Karpas-422 (cell line): ENCODE data around the gene ADAMTSL4. TPM values are rescaled to one million over a fixed set of nuclear protein-coding genes. Genes with fewer than 3 reads are reported as not detected.

Source experiments
- DNase-seq: peaks from one replicate; pipeline ENCODE4 v3.0.0-alpha.2; 2015
- H2AFZ ChIP-seq: fragments of 200-600 bp; sonication (generic); 2 replicates; pipeline ENCODE4 v1.6.1; 2014; ENCODE audit warnings: antibody characterized with exemption, low read length, mixed read lengths
- H3K27ac ChIP-seq: fragments of 200-600 bp; sonication (generic); 2 replicates; pipeline ENCODE4 v1.5.1; 2014; ENCODE audit warnings: mild to moderate bottlenecking, low read length, moderate library complexity
- H3K27me3 ChIP-seq: fragments of 200-600 bp; sonication (generic); 2 replicates; pipeline ENCODE4 v1.6.1; 2014; ENCODE audit warnings: low read length, mixed read lengths
- H3K36me3 ChIP-seq: fragments of 200-600 bp; sonication (generic); 2 replicates; pipeline ENCODE4 v1.6.1; 2014; ENCODE audit warnings: low read length, mixed read lengths; ENCODE audit not compliant: insufficient read depth
- H3K4me1 ChIP-seq: fragments of 200-600 bp; sonication (generic); 2 replicates; pipeline ENCODE4 v1.6.1; 2014; ENCODE audit warnings: mild to moderate bottlenecking, low read length, mixed read lengths
- H3K4me2 ChIP-seq: fragments of 200-600 bp; sonication (generic); 2 replicates; pipeline ENCODE4 v1.6.1; 2014; ENCODE audit warnings: low read length, low read depth, mild to moderate bottlenecking; ENCODE audit not compliant: poor library complexity, severe bottlenecking
- H3K4me3 ChIP-seq: fragments of 200-600 bp; sonication (generic); 2 replicates; pipeline ENCODE4 v1.5.1; 2014; ENCODE audit warnings: mild to moderate bottlenecking, antibody characterized with exemption, low read length, mixed read lengths
- H3K79me2 ChIP-seq: fragments of 200-600 bp; sonication (generic); 2 replicates; pipeline ENCODE4 v1.6.1; 2014; ENCODE audit warnings: mild to moderate bottlenecking, low read length, mixed read lengths
- H3K9ac ChIP-seq: fragments of 200-600 bp; sonication (generic); 2 replicates; pipeline ENCODE4 v1.6.0; 2014; ENCODE audit warnings: low read length
- H3K9me2 ChIP-seq: fragments of 200-600 bp; sonication (generic), shearing (Covaris generic); replicated peaks from 2 replicates; pipeline ENCODE4 v1.6.0; 2014; ENCODE audit warnings: mild to moderate bottlenecking, low read length, moderate library complexity; ENCODE audit not compliant: insufficient read depth
- H3K9me3 ChIP-seq: fragments of 300-700, 200-600 bp; sonication (generic); 2 replicates; pipeline ENCODE4 v1.6.1; 2014; ENCODE audit warnings: low read length, mixed read lengths
- H4K20me1 ChIP-seq: fragments of 200-600 bp; sonication (generic); 2 replicates; pipeline ENCODE4 v1.6.1; 2014; ENCODE audit warnings: mild to moderate bottlenecking, antibody characterized with exemption, low read length, low read depth; ENCODE audit not compliant: insufficient read depth
- total RNA-seq: library from RNA; depleted of rRNA; stranded (reverse); fragments of >200 nt; shearing (Covaris generic); gene quantifications from 2 replicates; pipeline ENCODE4 v1.2.3, GENCODE V29; 2014; ENCODE audit warnings: low replicate concordance

The ADAMTSL4 gene
- total RNA-seq, 1 experiment from 2014 or later = not detected

DNA sequence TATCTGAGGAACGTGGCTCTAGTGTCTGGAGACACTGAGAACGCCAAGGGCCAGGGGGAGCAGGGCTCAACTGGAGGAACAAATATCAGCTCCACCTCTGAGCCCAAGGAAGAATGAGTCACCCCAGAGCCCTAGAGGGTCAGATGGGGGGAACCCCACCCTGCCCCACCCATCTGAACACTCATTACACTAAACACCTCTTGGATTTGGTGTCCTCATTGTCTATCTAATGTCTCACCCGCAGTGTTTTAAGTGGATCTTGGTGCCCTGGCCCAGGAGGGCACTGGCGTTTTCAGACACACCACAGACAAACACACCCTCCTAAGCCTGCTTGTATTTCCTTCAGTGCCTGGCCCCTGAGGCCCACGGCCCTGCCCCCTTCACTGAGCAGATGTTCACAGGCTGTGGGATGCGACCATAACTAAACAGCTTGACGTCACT lies 35.8 kb upstream of the ADAMTSL4 start:
- Histone ChIP-seq H3K9ac (no peak overlapping the region), H3K79me2 (no peaks in the 10 kb centered on the region), H3K27me3 (no peaks in the 10 kb centered on the region), H3K4me2 (no peak overlapping the region), H3K4me3 (no peak overlapping the region), H2AFZ (no peak overlapping the region), H3K4me1 (peaks cover 41% of the 10 kb centered on the region), H3K9me3 (no peaks in the 10 kb centered on the region), H4K20me1 (no peaks in the 10 kb centered on the region), H3K36me3 (no peaks in the 10 kb centered on the region), H3K9me2 (no peaks in the 10 kb centered on the region), H3K27ac (no peak overlapping the region)
- no peak for DNase-seq

GRCh38 chr1:150514260-150514659 lies 34.9 kb upstream of the ADAMTSL4 start:
- H3K36me3 ChIP-seq = no peaks in the 10 kb centered on the region
- H3K27me3 ChIP-seq = no peaks in the 10 kb centered on the region
- H3K9me2 ChIP-seq = no peaks in the 10 kb centered on the region
- no peak for DNase-seq
- no peaks in the 10 kb centered on the region for H3K79me2 ChIP-seq
- H3K4me3 ChIP-seq = no peak overlapping the region
- H4K20me1 ChIP-seq = no peaks in the 10 kb centered on the region
- peaks cover 41% of the 10 kb centered on the region for H3K4me1 ChIP-seq
- no peak overlapping the region for H3K4me2 ChIP-seq
- H3K27ac ChIP-seq = no peak overlapping the region
- no peak overlapping the region for H3K9ac ChIP-seq
- H2AFZ ChIP-seq = no peak overlapping the region
- H3K9me3 ChIP-seq = no peaks in the 10 kb centered on the region

GRCh38 chr1:150514913-150515327 lies 34.3 kb upstream of the ADAMTSL4 start:
- H3K79me2 ChIP-seq = no peaks in the 10 kb centered on the region
- H3K36me3 ChIP-seq = no peaks in the 10 kb centered on the region
- no peaks in the 10 kb centered on the region for H3K27me3 ChIP-seq
- DNase-seq = no peak
- peaks cover 35% of the 10 kb centered on the region for H3K4me1 ChIP-seq
- H4K20me1 ChIP-seq = no peaks in the 10 kb centered on the region
- peak overlapping the region; percentile 41 for H3K9ac ChIP-seq
- H2AFZ ChIP-seq = 0 out of 2 replicates have a peak overlapping the region, but pooled peaks have one; percentile 43
- H3K4me3 ChIP-seq = peak overlapping the region; percentile 67
- no peaks in the 10 kb centered on the region for H3K9me2 ChIP-seq
- H3K27ac ChIP-seq = no peak overlapping the region
- H3K9me3 ChIP-seq = no peaks in the 10 kb centered on the region
- peak overlapping the region; percentile 76 for H3K4me2 ChIP-seq

GRCh38 chr1:150515328-150516049 lies 33.7 kb upstream of the ADAMTSL4 start, which contains the start of gene FALEC:
FALEC (plus strand) TSS chr1:150515752.
- Histone ChIP-seq H3K27me3 (no peaks in the 10 kb centered on the region), H3K9me3 (no peaks in the 10 kb centered on the region), H3K27ac (no peak within 1 kb of the TSS), H3K4me1 (peaks cover 29% of the 10 kb centered on the region), H3K36me3 (no peaks in the 10 kb centered on the region), H4K20me1 (no peaks in the 10 kb centered on the region), H3K4me3 (peak within 1 kb of the TSS; percentile 67), H3K79me2 (no peaks in the 10 kb centered on the region), H3K9ac (peak within 1 kb of the TSS; percentile 65), H3K4me2 (peak within 1 kb of the TSS; percentile 76), H2AFZ (peak within 1 kb of the TSS; percentile 82), H3K9me2 (no peaks in the 10 kb centered on the region)
- peak; percentile 97 for DNase-seq

DNA sequence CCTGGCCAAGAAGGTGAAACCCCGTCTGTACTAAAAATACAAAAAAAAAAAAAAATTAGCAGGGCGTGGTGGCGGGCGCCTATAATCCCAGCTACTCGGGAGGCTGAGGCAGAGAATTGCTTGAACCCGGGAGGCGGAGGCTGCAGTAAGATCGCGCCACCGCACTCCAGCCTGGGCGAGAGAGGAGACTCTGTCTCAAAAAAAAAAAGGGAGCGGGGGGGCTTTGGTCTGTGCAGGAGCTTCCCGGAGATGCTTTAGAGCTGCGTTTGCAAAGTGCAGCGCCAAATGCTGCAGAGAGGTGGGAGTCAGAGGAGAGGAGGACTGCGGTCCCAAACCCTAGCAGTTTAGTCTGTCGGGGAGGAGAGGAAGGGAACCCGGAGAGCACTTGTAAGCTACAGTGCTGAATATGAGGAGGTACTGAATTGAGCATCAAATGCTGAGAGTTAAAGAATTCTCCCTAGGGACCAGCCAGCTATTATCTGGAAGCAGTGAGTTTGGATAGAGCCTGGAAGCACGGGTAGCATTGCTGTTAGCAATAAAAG lies 33.1 kb upstream of the ADAMTSL4 start:
- no peaks in the 10 kb centered on the region for H3K9me2 ChIP-seq
- H3K27me3 ChIP-seq = no peaks in the 10 kb centered on the region
- H2AFZ ChIP-seq = peak overlapping the region; percentile 82; the same call in 1 of the 2 replicates
- no peaks in the 10 kb centered on the region for H3K9me3 ChIP-seq
- H3K4me1 ChIP-seq = peaks cover 26% of the 10 kb centered on the region
- no peaks in the 10 kb centered on the region for H4K20me1 ChIP-seq
- H3K36me3 ChIP-seq = no peaks in the 10 kb centered on the region
- peak overlapping the region; percentile 76 for H3K4me2 ChIP-seq
- peak overlapping the region; percentile 67 for H3K4me3 ChIP-seq
- no peak overlapping the region for H3K27ac ChIP-seq
- peak overlapping the region; percentile 65 for H3K9ac ChIP-seq
- DNase-seq = peak; percentile 51
- no peaks in the 10 kb centered on the region for H3K79me2 ChIP-seq

- no peaks in the 10 kb centered on the region for H3K9me2 ChIP-seq
- H3K4me2 ChIP-seq = peak overlapping the region; percentile 76
- H3K9ac ChIP-seq = peak overlapping the region; percentile 65
- no peaks in the 10 kb centered on the region for H4K20me1 ChIP-seq
- H3K4me1 ChIP-seq = peaks cover 30% of the 10 kb centered on the region
- H3K79me2 ChIP-seq = no peaks in the 10 kb centered on the region
- no peak overlapping the region for H3K27ac ChIP-seq
- peak; percentile 75 for DNase-seq
- no peaks in the 10 kb centered on the region for H3K36me3 ChIP-seq
- no peaks in the 10 kb centered on the region for H3K27me3 ChIP-seq
- peak overlapping the region; percentile 67 for H3K4me3 ChIP-seq
- H2AFZ ChIP-seq = no peak overlapping the region
- H3K9me3 ChIP-seq = no peaks in the 10 kb centered on the region
Measured at GRCh38 chr1:150516616-150517015, 32.6 kb upstream of the ADAMTSL4 start.

- peaks cover 32% of the 10 kb centered on the region for H3K4me1 ChIP-seq
- peak; percentile 56 for DNase-seq
- no peak overlapping the region for H3K27ac ChIP-seq
Measured at GRCh38 chr1:150521196-150521968, 27.8 kb upstream of the ADAMTSL4 start.

GRCh38 chr1:150525348-150525747 lies 23.9 kb upstream of the ADAMTSL4 start:
- H3K9ac ChIP-seq = no peak overlapping the region
- H4K20me1 ChIP-seq = no peaks in the 10 kb centered on the region
- H3K4me3 ChIP-seq = no peak overlapping the region
- H2AFZ ChIP-seq = no peak overlapping the region
- peaks cover 23% of the 10 kb centered on the region for H3K4me1 ChIP-seq
- no peaks in the 10 kb centered on the region for H3K9me3 ChIP-seq
- no peak overlapping the region for H3K4me2 ChIP-seq
- H3K27ac ChIP-seq = no peak overlapping the region
- DNase-seq = no peak
- H3K79me2 ChIP-seq = no peaks in the 10 kb centered on the region
- no peaks in the 10 kb centered on the region for H3K36me3 ChIP-seq
- H3K27me3 ChIP-seq = no peaks in the 10 kb centered on the region
- H3K9me2 ChIP-seq = no peaks in the 10 kb centered on the region

More at GRCh38 chr1:150521196-150521968, 27.8 kb upstream of the ADAMTSL4 start:
- Histone ChIP-seq H3K9me2 (no peaks in the 10 kb centered on the region), H3K4me3 (no peak overlapping the region), H3K27me3 (no peaks in the 10 kb centered on the region), H3K36me3 (no peaks in the 10 kb centered on the region), H3K79me2 (no peaks in the 10 kb centered on the region), H2AFZ (no peak overlapping the region), H4K20me1 (no peaks in the 10 kb centered on the region), H3K9ac (no peak overlapping the region), H3K9me3 (no peaks in the 10 kb centered on the region), H3K4me2 (peak overlapping the region; percentile 31)
